ENCODE measurements around the gene ASTN2.

ASTN2 gene

DNA sequence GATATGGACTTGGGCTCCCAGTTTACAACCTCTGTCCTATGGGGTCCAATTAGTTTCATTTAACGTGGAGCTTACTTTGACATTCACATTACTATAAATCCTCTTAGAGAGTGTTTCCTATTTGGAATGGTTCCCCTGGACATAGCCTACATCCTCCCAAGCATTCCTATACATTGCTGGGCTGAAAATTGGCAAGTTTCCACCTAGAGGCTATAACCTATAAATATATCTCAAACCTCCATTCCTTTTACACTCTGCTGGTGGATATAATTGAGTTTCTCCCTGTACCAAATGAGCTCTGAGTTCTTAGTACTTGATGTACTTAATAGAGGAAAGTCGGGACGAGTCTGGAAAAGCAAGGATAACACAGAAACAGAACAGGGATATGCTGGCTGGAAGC lies 172.8 kb downstream of the ASTN2 start:
- 92% methylated on average over 3 of the region's 3 CpGs for WGBS
- H3K9ac ChIP-seq (ENCODE audit: low read depth, low read length) = no peak overlapping the region
- H3K36me3 ChIP-seq (ENCODE audit: insufficient read depth, low read length) = no peaks in the 10 kb centered on the region
- H3K27me3 ChIP-seq (ENCODE audit: insufficient read depth, low read length) = no peaks in the 10 kb centered on the region
- peaks cover 8% of the 10 kb centered on the region; the same call in 1 of the 2 replicates for H3K9me3 ChIP-seq (ENCODE audit: insufficient read depth, low read depth, low read length)
- no peak overlapping the region for H3K27ac ChIP-seq (ENCODE audit: low read depth, low read length)
- no peak overlapping the region for H3K4me3 ChIP-seq (ENCODE audit: low read length)
- H3K4me1 ChIP-seq (ENCODE audit: insufficient read depth, low read length) = peaks cover 4% of the 10 kb centered on the region; the same call in 1 of the 2 replicates

DNA sequence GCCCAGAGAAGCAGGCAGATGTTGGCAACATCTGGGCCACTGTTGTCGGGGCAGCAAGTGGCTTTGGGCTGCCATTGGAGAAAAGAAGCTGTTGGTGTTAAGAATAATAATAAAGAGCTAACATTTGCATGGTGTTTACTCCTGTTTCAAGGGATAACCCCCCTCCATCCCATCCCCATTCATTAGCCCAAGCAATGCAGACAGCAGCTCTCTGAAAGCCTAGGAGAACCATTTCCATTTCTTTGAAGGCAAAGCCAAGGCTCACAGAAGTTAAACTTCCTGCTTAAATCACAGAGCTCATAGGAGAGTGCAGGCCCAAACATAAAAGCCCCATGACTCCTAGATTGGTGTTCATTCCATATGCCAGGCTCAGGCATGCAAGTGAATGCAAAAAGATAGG lies 175.4 kb downstream of the ASTN2 start:
- Histone ChIP-seq H3K27me3 (ENCODE audit: insufficient read depth, low read length) (no peaks in the 10 kb centered on the region), H3K4me3 (ENCODE audit: low read length) (no peak overlapping the region), H3K27ac (ENCODE audit: low read depth, low read length) (no peak overlapping the region), H3K4me1 (ENCODE audit: insufficient read depth, low read length) (peaks cover 4% of the 10 kb centered on the region; the same call in 1 of the 2 replicates), H3K9me3 (ENCODE audit: insufficient read depth, low read depth, low read length) (peaks cover 8% of the 10 kb centered on the region; the same call in 1 of the 2 replicates), H3K9ac (ENCODE audit: low read depth, low read length) (no peak overlapping the region), H3K36me3 (ENCODE audit: insufficient read depth, low read length) (no peaks in the 10 kb centered on the region)
- 67% methylated on average over 1 of the region's 1 CpG for WGBS

DNA sequence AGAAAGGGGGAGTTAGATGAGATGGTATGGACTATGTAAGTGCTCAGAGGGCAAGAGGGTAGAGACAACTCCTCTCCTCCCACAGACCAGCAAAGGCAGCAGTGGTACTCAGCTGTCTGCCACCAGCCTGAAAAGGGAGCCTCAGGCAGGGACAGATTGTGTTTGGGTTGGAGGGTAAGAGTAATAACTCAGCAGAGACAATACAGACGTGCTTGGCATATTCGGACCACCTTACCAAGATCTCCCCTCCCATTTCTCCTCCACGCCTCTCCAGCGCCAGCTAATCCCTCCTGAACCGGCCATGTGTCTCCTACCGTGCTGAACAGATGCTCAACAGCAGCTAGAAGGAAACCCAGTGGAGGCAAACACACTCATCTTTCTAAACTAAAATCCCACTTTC lies 180.8 kb downstream of the ASTN2 start:
- WGBS = 88% methylated on average over 6 of the region's 6 CpGs
- Histone ChIP-seq H3K4me1 (ENCODE audit: insufficient read depth, low read length) (peaks cover 4% of the 10 kb centered on the region), H3K27ac (ENCODE audit: low read depth, low read length) (no peak overlapping the region), H3K9me3 (ENCODE audit: insufficient read depth, low read depth, low read length) (no peaks in the 10 kb centered on the region), H3K36me3 (ENCODE audit: insufficient read depth, low read length) (no peaks in the 10 kb centered on the region), H3K27me3 (ENCODE audit: insufficient read depth, low read length) (no peaks in the 10 kb centered on the region), H3K9ac (ENCODE audit: low read depth, low read length) (no peak overlapping the region), H3K4me3 (ENCODE audit: low read length) (no peak overlapping the region)

DNA sequence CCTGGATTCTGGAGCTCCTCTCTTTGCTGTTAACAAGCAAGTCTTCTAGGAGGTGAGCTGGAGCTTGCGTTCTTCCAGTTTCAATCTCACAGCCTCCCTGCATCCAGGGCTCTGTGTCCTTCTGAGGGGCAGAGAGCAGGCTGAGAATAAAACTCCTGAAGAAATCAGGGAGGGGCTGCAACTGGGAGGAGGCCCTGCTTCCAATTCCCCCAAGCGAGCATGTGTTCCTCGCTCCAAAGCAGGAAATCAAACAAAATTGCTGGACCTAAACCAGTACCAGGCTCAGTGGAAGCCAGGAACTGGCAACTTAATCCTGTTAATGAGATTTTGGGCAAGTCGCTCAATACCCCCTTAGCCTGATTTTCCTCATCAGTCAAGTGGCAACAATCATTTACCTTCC lies 181.8 kb downstream of the ASTN2 start:
- H3K27me3 ChIP-seq (ENCODE audit: insufficient read depth, low read length) = no peaks in the 10 kb centered on the region
- H3K9ac ChIP-seq (ENCODE audit: low read depth, low read length) = no peak overlapping the region
- no peaks in the 10 kb centered on the region for H3K36me3 ChIP-seq (ENCODE audit: insufficient read depth, low read length)
- H3K27ac ChIP-seq (ENCODE audit: low read depth, low read length) = no peak overlapping the region
- WGBS = 89% methylated on average over 3 of the region's 4 CpGs
- no peaks in the 10 kb centered on the region; the same call in 1 of the 2 replicates for H3K4me1 ChIP-seq (ENCODE audit: insufficient read depth, low read length)
- no peaks in the 10 kb centered on the region for H3K9me3 ChIP-seq (ENCODE audit: insufficient read depth, low read depth, low read length)
- no peak overlapping the region for H3K4me3 ChIP-seq (ENCODE audit: low read length)

DNA sequence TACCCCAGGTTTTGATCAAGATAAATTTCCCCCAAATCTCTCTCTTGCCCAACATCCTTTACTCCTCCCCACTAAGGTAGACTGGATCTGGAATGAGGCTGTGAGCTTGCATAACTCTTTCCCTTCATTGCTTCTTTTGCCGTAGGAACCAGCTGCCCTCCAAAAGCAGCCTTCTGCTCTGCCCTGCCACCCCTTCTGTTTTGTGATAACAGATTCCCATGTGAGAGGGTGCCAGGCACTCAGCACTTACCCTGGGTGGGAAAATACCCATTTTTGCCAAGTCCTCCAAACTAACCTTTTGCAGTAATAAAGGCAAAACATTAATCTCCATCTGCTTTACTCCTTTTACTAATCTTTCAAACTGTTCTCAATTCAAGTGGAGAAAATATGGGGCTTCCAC lies 182.6 kb downstream of the ASTN2 start:
- no peaks in the 10 kb centered on the region for H3K36me3 ChIP-seq (ENCODE audit: insufficient read depth, low read length)
- H3K4me3 ChIP-seq (ENCODE audit: low read length) = no peak overlapping the region
- no peak overlapping the region for H3K27ac ChIP-seq (ENCODE audit: low read depth, low read length)
- WGBS = 94% methylated on average over 1 of the region's 1 CpG
- no peaks in the 10 kb centered on the region; the same call in 1 of the 2 replicates for H3K4me1 ChIP-seq (ENCODE audit: insufficient read depth, low read length)
- no peak overlapping the region for H3K9ac ChIP-seq (ENCODE audit: low read depth, low read length)
- no peaks in the 10 kb centered on the region for H3K9me3 ChIP-seq (ENCODE audit: insufficient read depth, low read depth, low read length)
- H3K27me3 ChIP-seq (ENCODE audit: insufficient read depth, low read length) = no peaks in the 10 kb centered on the region

DNA sequence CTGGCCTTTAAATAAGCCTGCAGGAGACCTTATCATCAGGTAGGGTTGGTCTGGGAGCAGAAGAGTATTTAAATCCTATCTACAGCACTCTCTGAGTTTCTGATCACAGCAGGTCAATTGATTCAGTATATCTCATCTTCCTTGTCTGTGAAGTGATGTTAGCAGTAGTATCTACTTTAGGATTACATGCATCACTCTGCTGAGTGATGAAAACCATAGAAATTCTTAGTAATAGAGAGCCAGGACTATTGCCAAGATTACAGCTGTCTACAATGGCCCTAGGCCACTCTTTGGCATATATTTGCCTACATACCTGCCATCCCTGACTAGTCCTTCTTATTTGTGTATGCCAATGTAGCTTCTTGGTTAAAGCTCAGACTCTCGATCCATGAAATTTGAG lies 183.8 kb downstream of the ASTN2 start:
- H3K9ac ChIP-seq (ENCODE audit: low read depth, low read length) = no peak overlapping the region
- no peaks in the 10 kb centered on the region; the same call in 1 of the 2 replicates for H3K4me1 ChIP-seq (ENCODE audit: insufficient read depth, low read length)
- 90% methylated on average over 1 of the region's 1 CpG for WGBS
- no peaks in the 10 kb centered on the region for H3K36me3 ChIP-seq (ENCODE audit: insufficient read depth, low read length)
- H3K27ac ChIP-seq (ENCODE audit: low read depth, low read length) = no peak overlapping the region
- H3K4me3 ChIP-seq (ENCODE audit: low read length) = no peak overlapping the region
- H3K27me3 ChIP-seq (ENCODE audit: insufficient read depth, low read length) = no peaks in the 10 kb centered on the region
- no peaks in the 10 kb centered on the region for H3K9me3 ChIP-seq (ENCODE audit: insufficient read depth, low read depth, low read length)

DNA sequence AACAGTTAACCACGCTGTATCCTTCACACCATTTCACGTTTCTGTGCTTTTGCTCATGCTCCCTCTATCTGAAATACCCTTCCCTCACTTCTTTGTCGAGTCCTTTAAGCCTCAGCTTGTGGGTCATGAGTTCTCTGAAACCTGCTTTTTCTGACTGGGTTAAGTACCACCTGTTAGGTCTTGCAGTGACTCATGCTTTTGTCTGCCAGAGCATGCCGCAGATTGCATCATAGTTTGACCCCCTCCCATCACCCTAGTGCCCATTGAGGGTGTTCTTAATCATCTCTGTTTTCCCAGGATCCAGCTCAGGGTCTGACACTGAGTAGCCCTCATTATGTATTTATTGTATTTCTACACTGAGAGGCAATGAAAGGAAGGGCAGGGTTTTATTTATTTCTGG lies 190.2 kb downstream of the ASTN2 start:
- Histone ChIP-seq H3K9ac (ENCODE audit: low read depth, low read length) (no peak overlapping the region), H3K4me1 (ENCODE audit: insufficient read depth, low read length) (peaks cover 3% of the 10 kb centered on the region; the same call in 1 of the 2 replicates), H3K4me3 (ENCODE audit: low read length) (no peak overlapping the region), H3K9me3 (ENCODE audit: insufficient read depth, low read depth, low read length) (no peaks in the 10 kb centered on the region), H3K27me3 (ENCODE audit: insufficient read depth, low read length) (no peaks in the 10 kb centered on the region), H3K27ac (ENCODE audit: low read depth, low read length) (no peak overlapping the region), H3K36me3 (ENCODE audit: insufficient read depth, low read length) (no peaks in the 10 kb centered on the region)
- WGBS = 73% methylated on average over 4 of the region's 4 CpGs

DNA sequence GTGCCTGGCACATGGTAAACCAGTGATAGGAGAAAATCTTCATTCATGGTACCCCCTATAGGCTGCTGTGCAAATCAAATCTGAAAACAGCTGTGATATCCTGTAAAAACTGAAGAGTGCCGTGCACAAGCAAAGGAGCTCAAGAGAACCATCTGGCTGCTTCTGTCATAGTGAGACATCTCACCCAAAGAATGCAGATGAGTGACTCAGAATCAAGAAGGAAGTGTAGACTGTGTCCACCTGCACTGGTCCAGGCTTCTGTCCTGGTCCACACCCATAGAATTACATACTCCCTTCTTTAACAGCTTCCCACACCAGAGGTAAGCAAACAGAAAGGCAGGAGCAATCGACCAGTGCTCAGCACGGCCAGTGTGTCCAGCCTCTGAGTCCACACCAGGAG lies 195.9 kb downstream of the ASTN2 start:
- Histone ChIP-seq H3K4me3 (ENCODE audit: low read length) (no peak overlapping the region), H3K9ac (ENCODE audit: low read depth, low read length) (no peak overlapping the region), H3K36me3 (ENCODE audit: insufficient read depth, low read length) (no peaks in the 10 kb centered on the region), H3K27ac (ENCODE audit: low read depth, low read length) (no peak overlapping the region), H3K9me3 (ENCODE audit: insufficient read depth, low read depth, low read length) (no peaks in the 10 kb centered on the region), H3K27me3 (ENCODE audit: insufficient read depth, low read length) (no peaks in the 10 kb centered on the region), H3K4me1 (ENCODE audit: insufficient read depth, low read length) (no peaks in the 10 kb centered on the region)
- WGBS = 69% methylated on average over 3 of the region's 3 CpGs

DNA sequence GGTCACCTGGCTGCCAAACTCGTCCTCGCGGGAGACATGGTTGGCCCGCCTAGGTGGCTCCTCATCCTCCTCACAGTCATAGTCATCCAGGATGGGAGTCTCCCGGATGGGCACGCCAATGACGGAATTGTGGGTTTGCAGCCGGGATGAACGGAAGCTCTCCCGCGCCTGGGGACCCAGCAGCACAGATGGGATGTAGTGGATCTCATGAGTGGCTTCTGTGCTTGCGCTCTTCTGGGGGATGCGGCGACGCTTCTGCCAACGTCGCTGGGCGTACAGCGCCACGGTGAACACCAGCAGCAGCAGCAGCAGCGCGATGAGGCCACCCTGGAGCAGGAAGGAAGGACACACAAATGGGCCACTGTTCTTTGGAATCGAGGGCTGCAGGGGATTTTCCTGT lies 200.4 kb downstream of the ASTN2 start:
- no peaks in the 10 kb centered on the region for H3K9me3 ChIP-seq (ENCODE audit: insufficient read depth, low read depth, low read length)
- WGBS = 95% methylated on average over 23 of the region's 23 CpGs
- H3K4me3 ChIP-seq (ENCODE audit: low read length) = no peak overlapping the region

DNA sequence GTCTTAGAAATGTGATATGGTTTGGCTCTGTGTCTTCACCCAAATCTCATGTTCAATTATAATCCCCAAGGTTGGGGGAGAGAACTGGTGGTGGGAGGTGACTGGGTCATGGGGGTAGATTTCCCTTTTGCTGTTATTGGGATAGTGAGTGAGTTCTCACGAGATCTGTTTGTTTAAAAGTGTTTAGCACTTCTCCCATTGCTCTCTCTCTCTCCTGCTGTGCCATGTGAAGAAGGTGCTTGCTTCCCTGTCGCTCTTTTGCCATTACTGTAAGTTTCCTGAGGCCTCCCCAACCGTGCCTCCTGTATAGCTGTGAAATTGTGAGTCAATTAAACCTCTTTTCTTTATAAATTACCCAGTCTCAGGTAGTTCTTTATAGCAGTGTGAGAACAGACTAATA lies 203.6 kb downstream of the ASTN2 start:
- Histone ChIP-seq H3K27ac (ENCODE audit: low read depth, low read length) (no peak overlapping the region), H3K9me3 (ENCODE audit: insufficient read depth, low read depth, low read length) (peaks cover 5% of the 10 kb centered on the region; the same call in 1 of the 2 replicates), H3K36me3 (ENCODE audit: insufficient read depth, low read length) (no peaks in the 10 kb centered on the region), H3K9ac (ENCODE audit: low read depth, low read length) (no peak overlapping the region), H3K4me3 (ENCODE audit: low read length) (no peak overlapping the region), H3K27me3 (ENCODE audit: insufficient read depth, low read length) (no peaks in the 10 kb centered on the region), H3K4me1 (ENCODE audit: insufficient read depth, low read length) (no peaks in the 10 kb centered on the region)
- 27% methylated on average over 2 of the region's 3 CpGs for WGBS

More for the DNA sequence above, 200.4 kb downstream of the ASTN2 start:
- no peak overlapping the region for H3K27ac ChIP-seq (ENCODE audit: low read depth, low read length)
- H3K36me3 ChIP-seq (ENCODE audit: insufficient read depth, low read length) = no peaks in the 10 kb centered on the region
- H3K4me1 ChIP-seq (ENCODE audit: insufficient read depth, low read length) = no peaks in the 10 kb centered on the region
- no peaks in the 10 kb centered on the region for H3K27me3 ChIP-seq (ENCODE audit: insufficient read depth, low read length)
- H3K9ac ChIP-seq (ENCODE audit: low read depth, low read length) = no peak overlapping the region

DNA sequence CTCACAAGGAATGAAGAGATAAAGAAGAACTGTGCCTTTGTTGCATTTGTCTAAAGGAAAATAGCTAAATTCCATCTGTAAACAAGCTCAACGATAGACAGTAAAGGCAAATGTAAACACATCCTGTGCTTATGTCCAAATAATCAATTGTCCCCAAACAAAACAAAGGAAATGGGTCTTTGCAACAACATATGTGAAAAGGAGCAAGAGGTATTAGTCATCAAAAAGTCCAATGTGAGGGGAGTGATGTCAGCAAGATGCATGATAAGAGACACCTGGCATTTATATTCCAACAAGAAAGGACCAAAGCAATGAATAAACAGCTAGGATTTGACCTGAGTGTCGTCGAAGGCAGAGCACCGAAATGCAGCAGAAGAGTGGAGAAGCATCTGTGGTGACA lies 209.1 kb downstream of the ASTN2 start:
- no peaks in the 10 kb centered on the region for H3K36me3 ChIP-seq (ENCODE audit: insufficient read depth, low read length)
- 79% methylated on average over 4 of the region's 4 CpGs for WGBS
- H3K4me1 ChIP-seq (ENCODE audit: insufficient read depth, low read length) = no peaks in the 10 kb centered on the region
- no peaks in the 10 kb centered on the region for H3K27me3 ChIP-seq (ENCODE audit: insufficient read depth, low read length)
- no peak overlapping the region for H3K4me3 ChIP-seq (ENCODE audit: low read length)
- peaks cover 7% of the 10 kb centered on the region; the same call in 1 of the 2 replicates for H3K9me3 ChIP-seq (ENCODE audit: insufficient read depth, low read depth, low read length)
- no peak overlapping the region for H3K9ac ChIP-seq (ENCODE audit: low read depth, low read length)
- H3K27ac ChIP-seq (ENCODE audit: low read depth, low read length) = no peak overlapping the region

DNA sequence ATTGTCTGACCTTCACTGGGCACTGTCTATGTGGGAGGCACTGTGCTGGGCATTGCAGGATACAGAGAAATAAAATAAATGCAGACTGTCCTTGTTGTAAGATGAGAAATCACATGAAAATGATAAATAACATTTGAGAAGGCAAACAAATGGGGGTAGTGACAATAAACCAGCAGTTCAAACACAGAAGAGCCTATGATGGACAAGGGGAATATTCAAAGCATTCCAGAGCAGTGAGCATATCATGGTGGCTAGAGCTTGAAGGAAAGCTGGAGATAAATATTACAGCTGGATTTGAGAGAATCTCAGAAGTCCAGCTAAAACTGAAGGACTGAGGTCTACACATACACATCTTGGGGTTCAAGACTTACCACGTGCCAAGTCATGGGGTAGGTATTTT lies 209.9 kb downstream of the ASTN2 start:
- no CpG with 5 or more reads among the region's 1 CpG for WGBS
- Histone ChIP-seq H3K4me1 (ENCODE audit: insufficient read depth, low read length) (no peaks in the 10 kb centered on the region), H3K27me3 (ENCODE audit: insufficient read depth, low read length) (no peaks in the 10 kb centered on the region), H3K4me3 (ENCODE audit: low read length) (no peak overlapping the region), H3K9ac (ENCODE audit: low read depth, low read length) (no peak overlapping the region), H3K27ac (ENCODE audit: low read depth, low read length) (no peak overlapping the region), H3K9me3 (ENCODE audit: insufficient read depth, low read depth, low read length) (peaks cover 7% of the 10 kb centered on the region; the same call in 1 of the 2 replicates), H3K36me3 (ENCODE audit: insufficient read depth, low read length) (no peaks in the 10 kb centered on the region)

Data from HUES64 (cell line).